Measurements from ENCODE around the gene CXCL6. TPM values are rescaled to one million over a fixed set of nuclear protein-coding genes. Genes with fewer than 3 reads are reported as not detected.

The CXCL6 gene
- total and polyA plus RNA-seq, 9 donors = 0.12 to 1.5 (median 0.17) TPM; not detected in 2

GRCh38 chr4:73815145-73815544 lies 21.3 kb upstream of the CXCL6 start:
- no peak overlapping the region for H3K27ac ChIP-seq
- TF ChIP-seq POLR2A (IDR thresholded peaks at IDR 0.05) (no peak), CTCF (IDR thresholded peaks at IDR 0.05) (no peak), EP300 (IDR thresholded peaks at IDR 0.05) (no peak)
- no peak overlapping the region for H3K4me3 ChIP-seq
- H3K4me1 ChIP-seq (ENCODE audit: insufficient read depth) = no peaks in the 10 kb centered on the region
- 76 to 85% (median 78%) methylated on average over 1 of the region's 1 CpG for WGBS, 3 donors
- no peaks in the 10 kb centered on the region for H3K9me3 ChIP-seq
- intact Hi-C loops (cut with DNase I) = no loop called here
- no peak for DNase-seq
- no peaks in the 10 kb centered on the region for H3K27me3 ChIP-seq
- H3K36me3 ChIP-seq = no peaks in the 10 kb centered on the region

- intact Hi-C loops (cut with DNase I) = no loop called here
- no peaks in the 10 kb centered on the region for H3K9me3 ChIP-seq
- H3K36me3 ChIP-seq = no peaks in the 10 kb centered on the region
- TF ChIP-seq POLR2A (IDR thresholded peaks at IDR 0.05) (no peak), EP300 (IDR thresholded peaks at IDR 0.05) (no peak), CTCF (IDR thresholded peaks at IDR 0.05) (no peak)
- DNase-seq = no peak
- H3K4me1 ChIP-seq (ENCODE audit: insufficient read depth) = no peaks in the 10 kb centered on the region
- H3K4me3 ChIP-seq = no peak overlapping the region
- H3K27ac ChIP-seq = no peak overlapping the region
- H3K27me3 ChIP-seq = no peaks in the 10 kb centered on the region
- 42 to 52% (median 50%) methylated on average over 3 of the region's 3 CpGs for WGBS, 3 donors
Observed at GRCh38 chr4:73816814-73817213, 19.7 kb upstream of the CXCL6 start.

GRCh38 chr4:73817341-73817740 lies 19.1 kb upstream of the CXCL6 start:
- no peaks in the 10 kb centered on the region for H3K4me1 ChIP-seq (ENCODE audit: insufficient read depth)
- H3K36me3 ChIP-seq = no peaks in the 10 kb centered on the region
- no peak for TF ChIP-seq POLR2A (IDR thresholded peaks at IDR 0.05)
- TF ChIP-seq CTCF (IDR thresholded peaks at IDR 0.05) = no peak
- no peak for TF ChIP-seq EP300 (IDR thresholded peaks at IDR 0.05)
- H3K27me3 ChIP-seq = no peaks in the 10 kb centered on the region
- no peaks in the 10 kb centered on the region for H3K9me3 ChIP-seq
- 92 to 100% (median 99%) methylated on average over 1 of the region's 1 CpG for WGBS, 3 donors
- H3K27ac ChIP-seq = no peak overlapping the region
- H3K4me3 ChIP-seq = no peak overlapping the region
- intact Hi-C loops (cut with DNase I) = no loop called here
- DNase-seq = no peak

- TF ChIP-seq POLR2A (IDR thresholded peaks at IDR 0.05) (no peak), EP300 (IDR thresholded peaks at IDR 0.05) (no peak), CTCF (IDR thresholded peaks at IDR 0.05) (no peak)
- no peaks in the 10 kb centered on the region for H3K4me1 ChIP-seq (ENCODE audit: insufficient read depth)
- no peak for DNase-seq
- no peaks in the 10 kb centered on the region for H3K9me3 ChIP-seq
- H3K27me3 ChIP-seq = no peaks in the 10 kb centered on the region
- no peak overlapping the region for H3K4me3 ChIP-seq
- intact Hi-C loops (cut with DNase I) = no loop called here
- 85 to 90% (median 86%) methylated on average over 4 of the region's 4 CpGs for WGBS, 3 donors
- H3K27ac ChIP-seq = no peak overlapping the region
- no peaks in the 10 kb centered on the region for H3K36me3 ChIP-seq
Observed at GRCh38 chr4:73821325-73821724, 15.2 kb upstream of the CXCL6 start.

- Histone ChIP-seq H3K27me3 (no peaks in the 10 kb centered on the region), H3K9me3 (no peaks in the 10 kb centered on the region), H3K4me3 (no peak overlapping the region), H3K36me3 (no peaks in the 10 kb centered on the region), H3K4me1 (ENCODE audit: insufficient read depth) (no peaks in the 10 kb centered on the region), H3K27ac (no peak overlapping the region)
- intact Hi-C loops (cut with DNase I) = no loop called here
- DNase-seq = no peak
- WGBS, 3 donors = 73 to 83% (median 81%) methylated on average over 3 of the region's 3 CpGs
- no peak for TF ChIP-seq CTCF (IDR thresholded peaks at IDR 0.05)
- TF ChIP-seq EP300 (IDR thresholded peaks at IDR 0.05) = no peak
- TF ChIP-seq POLR2A (IDR thresholded peaks at IDR 0.05) = no peak
Observed at GRCh38 chr4:73822389-73822788, 14.1 kb upstream of the CXCL6 start.
